HepG2 (cell line): ENCODE data around the gene NUDT2. TPM values are rescaled to one million over a fixed set of nuclear protein-coding genes. Genes with fewer than 3 reads are reported as not detected.

Experiments used
- ATAC-seq: fragments of 200-7000 bp; cut with Tn5 transposase; 3 replicates; pipeline ENCODE4 v1.9.1; 2020; ENCODE audit warnings: mild to moderate bottlenecking, moderate library complexity
- BruUV-seq: library from RNA; stranded (reverse); fragments of 400-500 nt; replicated peaks from 2 replicates; lab custom pipeline; 2021; lab: Mats Ljungman, UMichigan
- CTCF ChIA-PET: fragments of 300-600 bp; formaldehyde crosslinking; extraction: SDS; loops from one replicate; lab custom pipeline; 2021; ENCODE audit warnings: low total read pairs, inconsistent platforms, low intra/inter-chr PET ratio; lab: Yijun Ruan, JAX
- POLR2A ChIA-PET: fragments of 350-600 bp; sonication (Branson Sonifier 250); formaldehyde crosslinking; loops from one replicate; lab custom pipeline; 2020; ENCODE audit warnings: antibody characterized with exemption, inconsistent platforms; lab: Yijun Ruan, JAX
- DNase-seq: peaks from one replicate; pipeline ENCODE4 v3.0.0-alpha.2; 2015; ENCODE audit warnings: low spot score
- FAIRE-seq: peaks from 3 replicates; lab custom pipeline; 2011; peaks lifted over from hg19 to GRCh38; lab: Jason Lieb, UNC
- H2AFZ ChIP-seq: one replicate; pipeline ENCODE4 v1.6.1; 2011; ENCODE audit warnings: low read length, inconsistent platforms
- H3K27ac ChIP-seq: fragments of 300-600 bp; 3 replicates; pipeline ENCODE4 v1.8.0; 2011; ENCODE audit warnings: mixed run types, mild to moderate bottlenecking, mixed read lengths, low read length, inconsistent platforms; ENCODE audit not compliant: insufficient read depth; ENCODE audit errors: extremely low read length
- H3K27me3 ChIP-seq, 2 experiments: fragments of 200-600 bp in 1 of 2; 2 replicates in 1 of 2; 3 replicates in 1 of 2; pipeline versions ENCODE4 v1.6.0 to v1.8.0; 2011; ENCODE audit warnings: low read length in 2 of 2, mild to moderate bottlenecking in 2 of 2, moderate library complexity in 2 of 2, inconsistent platforms in 1 of 2; ENCODE audit not compliant: insufficient read depth in 2 of 2, control insufficient read depth in 1 of 2
- H3K36me3 ChIP-seq, 2 experiments: fragments of 200-600 bp in 1 of 2; replicated peaks in 1 of 2; 2 replicates in 1 of 2; 3 replicates in 1 of 2; pipeline versions ENCODE4 v1.5.1 to v1.8.0; 2011; ENCODE audit warnings: low read length in 2 of 2, inconsistent platforms in 1 of 2; ENCODE audit not compliant: insufficient read depth in 2 of 2, control insufficient read depth in 1 of 2
- H3K4me1 ChIP-seq: 2 replicates; pipeline ENCODE4 v1.5.1; 2012; ENCODE audit warnings: low read length, inconsistent platforms; ENCODE audit not compliant: insufficient read depth
- H3K4me2 ChIP-seq: 2 replicates; pipeline ENCODE4 v1.6.0; 2011; ENCODE audit warnings: low read depth, low read length, inconsistent platforms
- H3K4me3 ChIP-seq, 3 experiments: fragments of 200-600 bp in 1 of 3; sonication (generic), shearing (Covaris generic) in 1 of 3; replicated peaks in 1 of 3; 2 replicates each; pipeline ENCODE4 v1.5.1; 2011 to 2016; ENCODE audit warnings: low read length in 3 of 3, inconsistent platforms in 2 of 3, low read depth in 2 of 3, mild to moderate bottlenecking in 2 of 3, control low read depth in 1 of 3, mixed read lengths in 1 of 3; ENCODE audit not compliant: insufficient read depth in 1 of 3
- H3K79me2 ChIP-seq: one replicate; pipeline ENCODE4 v1.6.1; 2011; ENCODE audit warnings: low read length, inconsistent platforms; ENCODE audit not compliant: insufficient read depth
- H3K9ac ChIP-seq: 2 replicates; pipeline ENCODE4 v1.6.0; 2011; ENCODE audit warnings: mild to moderate bottlenecking, low read depth, low read length, inconsistent platforms; ENCODE audit not compliant: insufficient read depth
- H3K9me3 ChIP-seq: 2 replicates; pipeline ENCODE4 v1.5.1; 2012; ENCODE audit warnings: mild to moderate bottlenecking, low read length
- H4K20me1 ChIP-seq: 2 replicates; pipeline ENCODE4 v1.6.0; 2011; ENCODE audit warnings: inconsistent platforms, mild to moderate bottlenecking, low read length, moderate library complexity; ENCODE audit not compliant: insufficient read depth
- ATM ChIP-seq: fragments of 450-650 bp; IDR thresholded peaks from 2 replicates; pipeline ENCODE4 v1.7.1; 2017; ENCODE audit warnings: mild to moderate bottlenecking, borderline replicate concordance
- MIXL1 ChIP-seq: IDR thresholded peaks from 2 replicates; pipeline ENCODE4 v1.6.1; 2016
- NCOA1 ChIP-seq: sonication (generic); formaldehyde crosslinking; IDR thresholded peaks from 2 replicates; pipeline ENCODE4 v1.9.0; 2021; ENCODE audit warnings: missing genetic modification reagents
- NPAS2 ChIP-seq: sonication (generic); formaldehyde crosslinking; IDR thresholded peaks from 2 replicates; pipeline ENCODE4 v1.8.0; 2022; ENCODE audit warnings: mild to moderate bottlenecking, missing genetic modification reagents, borderline replicate concordance
- PRPF4 ChIP-seq: fragments of 200-400 bp; formaldehyde crosslinking; IDR thresholded peaks from 2 replicates; pipeline ENCODE4 v1.6.1; 2016; ENCODE audit warnings: low read length, low read depth; ENCODE audit not compliant: poor library complexity, severe bottlenecking
- RBM22 ChIP-seq: fragments of 200-400 bp; formaldehyde crosslinking; optimal IDR thresholded peaks from 2 replicates; pipeline ENCODE3; 2017; ENCODE audit warnings: mild to moderate bottlenecking, low read length, moderate library complexity
- RXRB ChIP-seq: IDR thresholded peaks from 2 replicates; pipeline ENCODE4 v1.6.1; 2016; ENCODE audit warnings: borderline replicate concordance, missing genetic modification reagents, missing compliant biosample characterization
- ZBTB21 ChIP-seq: sonication (generic); formaldehyde crosslinking; IDR thresholded peaks from 2 replicates; pipeline ENCODE4 v1.4.0; 2020; ENCODE audit warnings: missing genetic modification reagents
- ZBTB42 ChIP-seq: sonication (generic); formaldehyde crosslinking; IDR thresholded peaks from 2 replicates; pipeline ENCODE4 v1.5.0; 2020; ENCODE audit warnings: mild to moderate bottlenecking, missing genetic modification reagents
- WGBS: methylation state at CpG from one replicate; pipeline ENCODE4 v1.1.6; 2017; ENCODE audit warnings: low lambda C conversion rate; 5-methylcytosine and 5-hydroxymethylcytosine counted together
- in situ Hi-C: cut with HindIII; loops from 2 replicates; pipeline ENCODE4 v1.10.0; 2017; ENCODE audit warnings: low pct_unique_long_range_greater_than_20kb; ENCODE audit not compliant: extremely low pct_ligation_motif_present
- intact Hi-C: fragments of 100-400 bp; cut with micrococcal nuclease; formaldehyde crosslinking; loops from one replicate; pipeline ENCODE4 v1.10.0; 2022; ENCODE audit not compliant: unreplicated experiment
- polyA plus RNA-seq, 8 experiments: library from polyadenylated mRNA; depleted of rRNA in 3 of 8; stranded (reverse) in 7 of 8; unstranded in 1 of 8; fragments of >200 nt; fragmentation: Illumina TruSeq in 4 of 8; extraction: Trizol in 4 of 8; gene quantifications; 2 replicates each; pipeline versions ENCODE4 v1.2.1 to v1.2.3, GENCODE V29; 2011 to 2016; ENCODE audit warnings: low read depth in 4 of 8, missing spikeins in 1 of 8, mixed read lengths in 1 of 8; ENCODE audit not compliant: insufficient read depth in 1 of 8
- total RNA-seq, 5 experiments: library from RNA; depleted of rRNA; stranded (reverse); fragments of >200 nt; fragmentation: Illumina TruSeq; extraction: Trizol; gene quantifications; 2 replicates each; pipeline ENCODE4 v1.2.3, GENCODE V29; 2016; ENCODE audit warnings: low read depth in 1 of 5

The NUDT2 gene
- total and polyA plus RNA-seq, 2 of the 13 experiments (the other 11 are each of a cell fraction or from before 2014, with no cell fraction given): 19.9 to 24.6 TPM

- intact Hi-C loops (loop anchor here (1.0 to 5.0 kb wide), 2 partner anchors 46 to 126 kb away; no protein-coding TSS in a partner anchor), in situ Hi-C loops (loop anchor here (5.0 kb wide), 1 partner anchor 46 kb away; no protein-coding TSS in a partner anchor)
- Histone ChIP-seq H3K36me3 (no peaks in the 10 kb centered on the region), H3K4me2 (no peak overlapping the region), H3K79me2 (peaks cover 21% of the 10 kb centered on the region), H3K4me1 (peaks cover 61% of the 10 kb centered on the region), H3K4me3 (no peak overlapping the region), H3K27me3 (no peaks in the 10 kb centered on the region; a peak in 1 of 5 replicates), H3K9me3 (no peaks in the 10 kb centered on the region), H3K27ac (no peak overlapping the region), H3K9ac (no peak overlapping the region)
- ChIA-PET POLR2A (interaction anchor here (0.5 to 9.2 kb wide), 5 partner anchors 28 to 252 kb away, joined by 4 to 162 read pairs (median 10); partner anchors contain the start of gene DCAF12), CTCF (interaction anchor here (1.2 to 7.2 kb wide), 2 partner anchors 47 to 126 kb away, joined by 5 to 143 read pairs; partner anchors contain the start of genes KIF24 and NUDT2)
- no peak for FAIRE-seq
- ATAC-seq: no peak
- 74% methylated on average over 3 of the region's 3 CpGs for WGBS
- no TSS peak for BruUV-seq
- no peak for DNase-seq
- no peak for TF ChIP-seq MIXL1 (CRISPR knock-in tag)
- no peak for TF ChIP-seq PRPF4
- TF ChIP-seq ZBTB42: no peak
- no peak for TF ChIP-seq RXRB (CRISPR knock-in tag)
- no peak for TF ChIP-seq RBM22
- no peak for TF ChIP-seq NCOA1
- no peak for TF ChIP-seq ATM
- TF ChIP-seq NPAS2: no peak
- TF ChIP-seq ZBTB21: no peak
- TF ChIP-seq, all 625 proteins: peak for 0
- H2AFZ ChIP-seq: no peak overlapping the region
- no peaks in the 10 kb centered on the region for H4K20me1 ChIP-seq
Observed at GRCh38 chr9:34378376-34379060, 49.1 kb downstream of the NUDT2 start.
